ENCODE measurements around the gene TUFM.

- TF ChIP-seq CTCF (IDR thresholded peaks at IDR 0.05) (no peak), EP300 (IDR thresholded peaks at IDR 0.05) (no peak), POLR2A (IDR thresholded peaks at IDR 0.05) (no peak)
These were observed 21.5 kb downstream of the TUFM start for GRCh38 chr16:28824717-28824973.

Measured in ovary (tissue), 3 donors.